GM21515 (cell line): Measurements from ENCODE around the gene ANKK1.

ENCODE experiments used
- ATAC-seq: cut with Tn5 transposase; IDR thresholded peaks from one replicate; pipeline ENCODE4 v1.9.1; 2021; ENCODE audit not compliant: unreplicated experiment

ANKK1 gene, protein sequence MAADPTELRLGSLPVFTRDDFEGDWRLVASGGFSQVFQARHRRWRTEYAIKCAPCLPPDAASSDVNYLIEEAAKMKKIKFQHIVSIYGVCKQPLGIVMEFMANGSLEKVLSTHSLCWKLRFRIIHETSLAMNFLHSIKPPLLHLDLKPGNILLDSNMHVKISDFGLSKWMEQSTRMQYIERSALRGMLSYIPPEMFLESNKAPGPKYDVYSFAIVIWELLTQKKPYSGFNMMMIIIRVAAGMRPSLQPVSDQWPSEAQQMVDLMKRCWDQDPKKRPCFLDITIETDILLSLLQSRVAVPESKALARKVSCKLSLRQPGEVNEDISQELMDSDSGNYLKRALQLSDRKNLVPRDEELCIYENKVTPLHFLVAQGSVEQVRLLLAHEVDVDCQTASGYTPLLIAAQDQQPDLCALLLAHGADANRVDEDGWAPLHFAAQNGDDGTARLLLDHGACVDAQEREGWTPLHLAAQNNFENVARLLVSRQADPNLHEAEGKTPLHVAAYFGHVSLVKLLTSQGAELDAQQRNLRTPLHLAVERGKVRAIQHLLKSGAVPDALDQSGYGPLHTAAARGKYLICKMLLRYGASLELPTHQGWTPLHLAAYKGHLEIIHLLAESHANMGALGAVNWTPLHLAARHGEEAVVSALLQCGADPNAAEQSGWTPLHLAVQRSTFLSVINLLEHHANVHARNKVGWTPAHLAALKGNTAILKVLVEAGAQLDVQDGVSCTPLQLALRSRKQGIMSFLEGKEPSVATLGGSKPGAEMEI

DNA sequence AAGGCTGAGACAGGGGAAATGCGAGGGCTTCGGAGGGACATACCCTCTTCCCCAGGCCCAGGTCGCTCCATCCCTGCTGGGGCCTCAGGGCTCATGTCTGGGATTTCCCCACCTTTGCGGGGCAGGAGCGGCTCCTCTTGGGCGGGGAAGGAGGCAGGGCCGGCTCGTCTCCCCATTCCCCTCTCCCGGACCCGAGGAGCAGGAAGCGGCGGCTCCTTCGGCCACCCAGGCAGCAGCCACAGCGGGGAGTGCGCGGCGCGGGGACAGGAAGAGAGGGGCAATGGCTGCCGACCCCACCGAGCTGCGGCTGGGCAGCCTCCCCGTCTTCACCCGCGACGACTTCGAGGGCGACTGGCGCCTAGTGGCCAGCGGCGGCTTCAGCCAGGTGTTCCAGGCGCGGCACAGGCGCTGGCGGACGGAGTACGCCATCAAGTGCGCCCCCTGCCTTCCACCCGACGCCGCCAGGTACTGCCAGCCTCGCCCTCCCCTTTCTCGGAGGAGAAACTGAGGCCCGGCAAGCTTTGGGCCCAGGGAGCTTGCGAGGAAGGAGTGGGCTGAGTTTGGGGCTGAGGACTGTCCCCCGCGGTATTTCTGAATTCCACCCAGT lies at the start of gene ANKK1:
ANKK1 (plus strand) TSS at position 175 of the 607 bp plus-strand sequence; CDS start at position 281, 106 bp downstream.
- ATAC-seq = no peak

DNA sequence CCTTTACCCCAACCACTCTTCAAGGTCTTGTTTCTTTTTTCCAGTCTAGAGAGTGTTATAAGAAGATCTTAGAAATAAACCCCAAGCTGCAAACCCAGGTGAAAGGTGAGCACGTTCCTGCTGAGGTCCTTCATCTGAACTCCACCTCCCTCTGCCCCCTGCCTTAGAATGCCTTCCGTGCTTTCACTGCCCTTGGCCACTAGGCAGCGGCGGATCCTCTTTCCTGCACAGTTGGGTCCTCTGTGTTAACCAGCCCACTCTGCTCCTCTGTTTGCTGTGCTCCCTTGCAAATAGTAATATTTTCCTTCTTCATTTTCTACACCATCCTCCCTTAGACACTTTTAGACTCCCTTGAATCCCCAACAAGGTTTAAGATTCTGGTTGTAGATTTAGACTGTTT lies 48.8 kb upstream of the ANKK1 start:
- ATAC-seq = no peak

DNA sequence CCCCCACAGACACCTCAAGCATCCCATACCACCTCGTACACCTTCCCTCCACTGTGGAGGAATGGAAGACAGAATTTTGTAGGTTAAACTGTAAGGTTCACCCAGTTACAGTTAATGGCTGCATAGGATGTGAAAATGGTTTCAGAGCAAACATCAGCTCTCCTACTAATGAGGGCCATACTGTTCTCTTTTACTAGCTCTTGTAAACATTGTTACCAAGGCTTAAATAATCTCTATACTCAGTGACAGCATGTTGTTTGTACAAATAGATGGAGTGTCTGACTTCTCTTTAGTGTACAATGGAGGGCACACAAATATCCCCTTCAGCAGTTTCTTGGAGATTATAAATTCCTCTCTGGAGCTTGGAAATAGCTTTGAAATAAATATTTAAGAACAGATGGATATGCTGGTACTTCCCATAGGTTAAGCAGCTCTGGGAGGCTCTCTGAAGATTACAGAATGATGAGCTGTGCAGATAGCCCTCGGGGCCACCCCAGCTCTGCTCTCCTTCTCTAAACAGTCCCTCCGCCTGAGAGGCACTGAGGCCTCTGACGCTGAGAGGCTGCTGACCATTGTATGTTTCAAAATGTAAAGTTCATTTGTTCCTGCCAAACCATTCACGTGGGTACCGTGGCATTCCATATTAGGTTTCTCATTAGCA lies 47.5 kb upstream of the ANKK1 start:
- ATAC-seq = no peak

DNA sequence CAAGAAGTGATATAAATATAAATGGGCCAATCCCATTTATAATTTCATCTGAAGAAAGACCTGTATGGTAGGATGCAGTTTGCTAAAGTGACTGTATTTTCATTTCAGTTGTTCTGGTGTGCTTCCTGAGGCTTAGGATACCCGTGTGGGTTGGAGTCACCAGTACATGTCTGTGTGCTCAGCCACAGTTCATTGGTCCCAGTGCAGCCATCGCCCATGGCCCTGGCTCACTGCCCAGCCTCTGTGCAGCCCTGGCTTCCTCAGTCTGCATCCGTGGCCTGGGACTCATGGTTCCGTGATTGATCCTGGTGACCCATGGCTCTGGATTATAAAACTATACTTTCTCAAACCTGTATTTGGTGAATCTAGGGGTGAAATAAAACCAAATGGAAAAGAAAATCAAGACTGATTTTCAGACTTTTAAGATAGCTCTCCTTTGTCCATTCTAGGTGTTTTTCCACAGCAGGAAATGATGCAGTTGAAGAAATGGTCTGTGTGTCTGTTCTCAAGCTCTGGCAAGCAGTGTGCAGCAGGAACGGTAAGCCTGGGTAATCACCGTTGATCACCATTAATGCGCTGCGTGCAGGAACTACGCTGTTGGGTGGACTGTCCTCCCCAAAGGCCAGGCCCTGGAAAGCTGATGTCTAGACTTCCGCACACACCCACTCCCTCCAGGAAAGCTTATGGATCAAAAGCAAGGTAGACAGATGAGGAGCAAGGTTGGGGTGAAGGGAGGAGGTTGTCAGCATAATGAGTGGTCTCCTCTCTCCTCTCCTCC lies 46.0 kb upstream of the ANKK1 start:
- ATAC-seq = no peak

DNA sequence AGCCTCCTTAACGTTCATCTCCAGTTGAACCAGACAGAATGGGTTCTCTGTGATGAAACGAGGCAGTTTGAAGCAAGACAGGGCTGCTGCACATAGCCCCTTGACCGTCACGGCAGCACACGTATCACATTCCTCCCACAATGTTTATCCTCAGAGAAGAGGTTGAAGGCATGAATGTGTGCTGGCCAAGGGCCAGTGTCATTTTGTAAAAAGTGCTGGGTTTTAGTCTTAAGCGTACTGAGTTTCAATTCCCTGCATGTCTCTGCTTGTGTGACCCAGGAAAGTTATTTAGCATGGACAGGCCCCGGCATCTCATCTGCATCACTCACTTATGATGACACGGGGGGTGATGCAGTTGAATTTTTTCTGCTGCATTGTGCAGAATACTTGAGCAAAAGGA lies 41.6 kb upstream of the ANKK1 start:
- ATAC-seq = no peak

DNA sequence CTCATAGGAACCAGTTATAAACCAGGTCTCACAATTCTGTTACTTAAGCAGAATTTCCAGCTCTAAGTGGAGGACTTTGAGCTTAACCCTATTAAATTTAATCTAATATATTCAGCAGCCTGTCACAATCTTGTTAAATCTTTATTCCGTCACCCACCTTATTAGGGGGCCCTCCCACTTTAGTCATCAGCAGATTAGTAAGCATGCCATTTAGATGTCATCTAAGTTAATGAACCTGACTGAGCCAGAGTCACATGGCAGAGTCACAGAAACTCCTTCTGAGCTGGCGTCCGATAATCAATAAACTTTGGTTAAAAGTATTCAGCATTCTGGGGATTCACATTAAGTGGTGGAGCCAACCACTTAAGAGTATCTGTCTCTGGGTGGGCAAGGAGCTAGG lies 38.1 kb upstream of the ANKK1 start:
- no peak for ATAC-seq

DNA sequence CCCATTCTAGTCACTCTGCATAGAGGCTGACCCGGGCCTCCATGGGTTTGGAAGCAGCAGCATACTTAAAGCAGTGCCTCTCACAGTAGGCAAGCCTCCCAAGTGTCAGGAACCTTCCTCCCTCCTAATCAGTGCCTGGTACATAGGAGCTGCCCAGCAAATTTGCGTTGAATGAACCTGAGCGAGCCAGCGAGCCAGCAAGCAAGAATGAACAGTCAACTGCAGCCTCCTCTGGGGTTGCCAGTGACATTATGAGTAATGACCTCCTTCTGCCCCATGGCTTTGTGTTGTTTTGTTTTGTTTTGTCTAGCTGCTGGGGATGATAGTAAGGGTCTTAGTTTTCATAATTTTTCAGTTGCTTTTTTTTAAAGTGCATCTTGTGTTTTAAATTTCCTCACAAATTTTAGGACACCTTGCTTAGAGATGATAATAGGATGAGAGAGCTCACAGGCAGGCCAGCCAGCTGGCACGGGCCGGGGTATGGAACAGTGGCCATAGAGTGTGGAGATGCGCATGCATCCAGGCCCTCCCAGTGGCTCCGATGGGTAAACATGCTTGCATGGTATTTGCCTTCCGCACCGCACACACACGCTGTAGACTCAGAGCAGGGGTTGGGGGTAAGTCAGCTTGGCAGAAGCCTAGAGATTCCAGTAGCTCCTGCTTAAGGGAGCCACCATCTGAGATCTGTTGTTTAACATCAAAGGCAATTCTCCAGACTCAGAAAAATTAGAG lies 37.1 kb upstream of the ANKK1 start:
- no peak for ATAC-seq

DNA sequence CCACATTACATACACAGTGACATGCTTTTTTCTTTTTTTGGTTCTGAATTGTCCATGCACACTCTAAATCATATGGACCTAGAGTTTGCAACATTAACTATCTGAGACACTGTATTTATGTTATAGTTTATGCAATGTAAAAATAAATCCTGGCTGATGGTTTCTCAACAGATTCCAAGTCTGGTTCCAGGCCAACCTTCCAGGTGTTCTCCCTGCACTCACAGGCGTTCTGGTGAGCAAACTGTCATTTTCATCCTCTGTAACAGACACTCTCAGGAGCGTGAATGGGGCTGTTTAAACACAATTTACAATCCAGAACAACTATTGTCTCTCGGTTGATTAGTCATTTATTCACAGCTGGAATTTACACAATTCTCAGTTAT lies 36.5 kb upstream of the ANKK1 start:
- ATAC-seq = no peak

DNA sequence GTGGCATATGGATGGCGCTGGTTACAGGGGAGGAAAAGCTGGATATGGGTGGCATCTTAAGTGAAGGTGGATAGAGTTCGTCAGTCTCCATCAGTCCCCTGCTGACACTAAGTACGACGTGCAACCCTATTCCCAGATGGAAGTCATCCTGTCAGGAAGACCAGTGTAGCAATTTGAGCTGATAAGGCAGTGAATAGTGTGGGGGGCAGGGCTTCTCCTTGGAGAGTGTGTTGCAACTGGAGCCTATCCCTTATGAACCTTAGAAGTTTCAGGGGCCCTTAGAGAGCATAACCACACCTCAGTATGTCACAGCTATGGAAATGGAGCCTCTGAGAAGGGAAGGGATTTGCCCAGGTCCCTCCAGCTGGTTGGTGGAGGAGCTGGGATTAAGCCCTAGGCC lies 36.1 kb upstream of the ANKK1 start:
- ATAC-seq = no peak

DNA sequence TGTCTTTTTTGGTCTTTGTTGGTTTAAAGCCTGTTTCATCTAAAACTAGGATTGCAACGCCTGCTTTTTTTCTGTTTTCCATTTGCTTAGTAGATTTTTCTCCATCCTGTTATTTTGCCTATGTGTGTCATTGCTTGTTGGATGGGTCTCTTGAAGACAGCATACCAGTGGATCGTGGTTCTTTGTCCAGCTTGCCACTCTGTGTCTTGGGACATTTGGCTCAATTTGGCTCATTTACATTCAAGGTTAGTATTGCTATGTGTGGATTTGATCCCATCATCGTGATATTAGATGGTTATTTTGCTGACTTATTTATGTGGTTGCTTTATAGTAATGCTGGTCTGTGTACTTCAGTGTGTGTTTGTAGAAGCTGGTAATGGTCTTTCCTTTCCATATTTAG lies 31.4 kb upstream of the ANKK1 start:
- no peak for ATAC-seq

DNA sequence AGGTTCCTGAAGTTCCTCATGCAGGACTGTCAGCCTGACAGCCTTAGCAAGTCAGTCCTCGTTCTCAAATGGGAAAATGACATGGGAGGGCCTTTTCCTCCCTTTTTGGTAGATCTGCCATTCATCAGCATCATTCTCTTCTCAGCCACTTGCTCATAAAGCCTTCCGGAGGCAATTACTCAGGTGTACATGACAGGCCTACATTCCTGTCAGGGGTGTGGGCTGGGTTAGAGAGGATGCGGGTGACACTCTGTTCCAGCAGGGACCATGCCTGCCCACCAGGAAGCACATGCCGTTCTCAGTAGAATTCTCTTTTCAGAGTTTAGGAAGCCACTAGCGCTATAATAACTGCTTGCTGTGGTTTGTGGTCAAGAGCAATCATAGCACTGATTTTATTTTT lies 24.2 kb upstream of the ANKK1 start:
- no peak for ATAC-seq

DNA sequence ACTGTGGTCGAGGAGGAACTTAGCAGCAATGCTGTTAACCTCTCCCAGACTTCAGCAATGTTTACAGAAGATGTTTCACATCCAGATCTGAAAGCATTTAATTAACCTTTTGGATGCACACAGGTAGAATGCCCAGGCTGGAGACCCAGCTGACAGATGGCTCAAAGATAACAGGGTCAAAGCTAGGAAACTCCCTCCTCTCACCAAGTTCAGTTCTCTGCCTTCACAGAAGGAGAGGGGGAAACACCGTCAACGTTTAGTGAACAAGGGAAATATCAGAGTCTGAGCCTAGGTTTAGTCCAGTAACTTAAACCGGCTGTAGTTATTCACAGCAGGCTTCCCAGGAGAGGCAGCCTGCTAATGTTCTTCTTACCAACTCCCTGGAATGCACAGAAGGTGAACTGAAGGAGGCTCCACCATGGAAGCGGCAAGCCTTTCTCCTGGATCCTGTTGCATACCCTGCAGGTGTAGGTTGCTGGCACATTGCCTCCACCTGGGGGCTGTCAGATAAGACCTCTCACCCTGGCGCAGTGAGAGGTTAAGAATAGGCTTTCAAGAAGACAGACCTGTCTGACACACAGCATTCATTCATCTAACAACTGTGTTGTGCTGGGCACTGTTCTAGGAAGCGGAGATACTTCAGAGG lies 23.5 kb upstream of the ANKK1 start:
- no peak for ATAC-seq

DNA sequence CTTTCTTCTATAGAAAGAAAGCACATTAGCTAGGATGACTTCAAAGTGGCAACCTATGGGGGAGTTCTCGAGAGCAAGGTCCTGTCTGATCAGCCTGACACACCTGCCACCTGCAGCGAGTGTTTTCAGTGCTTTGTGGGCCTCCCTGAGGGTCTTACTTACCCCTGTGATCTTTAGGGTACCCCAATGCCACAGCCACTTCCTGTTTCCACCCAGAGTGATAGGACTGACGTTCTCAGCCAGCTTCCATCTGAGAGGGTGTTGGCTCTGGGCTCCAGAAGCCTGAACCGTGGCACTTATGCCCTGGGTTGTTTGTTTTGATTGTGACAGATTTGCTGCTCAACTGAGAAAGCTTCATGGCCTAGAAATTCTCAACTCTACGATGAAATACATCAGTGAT lies 21.7 kb upstream of the ANKK1 start:
- ATAC-seq = no peak

DNA sequence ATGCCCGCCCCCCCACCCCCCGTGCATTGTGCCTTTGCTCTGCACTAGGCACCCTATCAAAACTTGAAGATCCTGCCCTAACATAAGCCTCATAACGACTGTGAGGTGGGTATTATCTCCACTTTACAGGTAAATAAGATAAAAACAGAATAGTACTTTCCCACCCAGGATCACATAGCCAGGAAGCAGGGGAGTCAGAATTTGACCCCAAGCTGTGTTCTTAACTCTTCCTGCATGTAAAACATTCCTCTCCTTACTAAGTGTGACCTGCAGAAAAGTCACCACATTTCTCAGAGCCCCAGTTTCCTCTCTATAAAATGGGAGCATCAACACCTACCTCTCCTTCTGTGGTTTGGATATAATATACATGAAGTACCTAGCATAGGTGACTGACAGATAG lies 18.2 kb upstream of the ANKK1 start:
- no peak for ATAC-seq

DNA sequence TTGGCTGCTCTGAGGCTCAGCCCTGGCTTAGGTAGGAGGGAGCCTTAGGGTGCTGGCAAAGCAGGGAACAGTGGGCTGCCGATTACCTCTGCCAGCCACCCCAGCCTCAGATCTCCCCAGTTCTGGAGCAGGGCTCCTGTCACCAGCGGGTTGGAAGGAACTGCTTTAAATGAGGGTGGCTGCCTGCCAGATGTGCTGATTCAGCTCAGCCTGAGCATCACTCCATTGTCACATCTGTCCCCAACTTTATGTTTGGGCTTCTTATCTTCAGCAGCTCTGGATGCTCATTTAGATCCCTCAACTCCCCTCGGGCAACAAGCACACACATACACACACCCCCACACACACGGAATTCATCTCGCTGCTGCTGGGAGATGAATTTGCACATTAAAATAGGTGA lies 16.9 kb upstream of the ANKK1 start:
- ATAC-seq = no peak

DNA sequence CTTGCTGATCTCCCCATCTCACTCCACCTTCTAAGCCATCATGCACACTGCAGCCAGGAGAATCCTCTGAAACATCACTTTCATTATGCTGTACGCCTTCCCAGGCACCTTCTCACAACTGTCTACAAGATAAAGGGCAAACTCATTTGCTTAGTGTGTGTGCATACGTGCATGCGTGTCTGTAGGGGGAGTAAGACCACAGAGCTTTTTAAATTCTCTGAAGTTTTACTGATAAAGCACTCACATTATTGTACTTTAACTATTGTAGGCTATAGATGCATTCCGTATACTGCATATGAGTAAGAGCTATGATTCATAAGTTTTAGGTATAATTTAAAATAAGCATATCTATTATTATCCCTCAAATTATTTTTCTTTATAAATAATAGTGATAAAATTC lies 15.3 kb upstream of the ANKK1 start:
- no peak for ATAC-seq

DNA sequence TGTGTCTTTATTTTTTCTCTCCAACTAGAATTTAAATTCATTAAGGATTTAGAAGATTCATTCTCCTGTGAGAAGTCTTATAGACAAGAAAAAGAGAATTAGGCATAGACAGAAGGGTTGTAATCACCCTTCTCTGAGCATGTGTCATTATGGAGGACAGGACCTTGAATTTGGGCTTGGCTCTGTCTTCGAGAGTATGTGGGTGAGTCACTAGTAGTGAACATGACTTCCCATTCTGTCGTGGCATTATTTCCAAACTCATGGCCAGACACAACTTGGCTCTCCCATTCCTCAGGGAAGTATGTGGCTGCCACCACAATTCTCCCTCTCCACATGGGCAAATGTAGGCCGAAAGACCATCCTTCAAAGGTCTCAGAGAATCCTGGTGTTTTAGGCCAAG lies 14.3 kb upstream of the ANKK1 start:
- no peak for ATAC-seq

DNA sequence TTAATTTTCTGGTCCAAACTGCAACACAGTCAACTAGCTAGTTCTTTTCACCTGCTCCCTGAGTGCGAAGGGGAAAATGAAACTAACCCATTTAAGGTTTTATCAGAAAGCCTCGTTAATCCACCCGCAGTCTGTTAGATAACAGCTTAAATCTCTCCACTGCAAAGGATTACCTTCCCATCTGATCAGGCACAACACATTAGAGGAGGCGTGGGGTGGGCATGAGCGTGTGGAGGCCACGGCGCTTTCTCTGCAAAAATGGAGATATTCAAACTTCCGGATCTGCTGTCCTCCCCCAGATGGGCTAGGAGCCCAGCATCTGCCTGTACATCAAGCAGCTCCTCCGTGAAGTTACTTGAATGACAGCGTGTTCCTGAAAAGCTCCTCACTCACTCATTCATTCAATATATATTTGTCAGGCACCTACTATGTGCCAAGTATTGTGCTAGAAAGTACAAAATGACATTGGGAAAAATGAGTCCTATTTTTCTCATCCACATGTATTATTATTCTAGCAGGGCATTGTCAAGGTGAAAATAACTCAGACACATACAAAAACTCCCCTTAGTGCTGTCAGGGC lies 13.5 kb upstream of the ANKK1 start:
- ATAC-seq = no peak

DNA sequence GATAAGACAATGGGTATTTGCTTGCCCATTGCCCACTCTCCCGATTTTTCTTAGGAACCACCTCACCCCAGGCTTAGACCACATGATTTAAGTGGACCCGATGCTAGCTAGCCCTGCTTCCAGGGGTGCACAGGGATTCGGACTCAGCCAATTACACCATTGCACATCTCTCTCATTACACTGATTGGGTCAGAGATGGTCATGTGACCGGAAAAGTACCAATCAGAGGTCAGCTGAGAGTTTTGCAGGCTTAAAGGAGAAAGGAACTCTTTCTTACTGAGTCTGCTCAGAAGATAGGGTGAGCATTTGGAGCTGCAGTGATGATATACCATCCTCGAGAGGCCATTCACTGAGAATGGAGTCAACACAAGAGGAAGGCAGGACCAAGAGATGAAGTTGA lies 12.2 kb upstream of the ANKK1 start:
- ATAC-seq = no peak
